Upper lobe of left lung (tissue), 4 donors: Measurements from ENCODE around the gene CDKN2A.

Experiments used
- EP300 ChIP-seq, 4 donors: sonication (generic); formaldehyde crosslinking; IDR thresholded peaks; one replicate each; pipeline ENCODE4 v1.5.1; 2017; ENCODE audit warnings: antibody characterized with exemption in 4 of 4, control low read depth in 2 of 4
- POLR2A ChIP-seq, 4 donors: fragments of 450-650 bp; IDR thresholded peaks; one replicate each; pipeline ENCODE4 v1.5.1; 2016 to 2017; ENCODE audit warnings: antibody characterized with exemption in 4 of 4, mild to moderate bottlenecking in 2 of 4
- POLR2AphosphoS5 ChIP-seq, 2 donors: sonication (generic); formaldehyde crosslinking; IDR thresholded peaks; one replicate each; pipeline ENCODE4 v1.5.1; 2017; ENCODE audit warnings: antibody characterized with exemption in 2 of 2
- TF ChIP-seq, protein P1 (sequence below), 6 experiments: fragments of 450-650 bp in 4 of 6; fragments of 200-600 bp in 2 of 6; sonication (generic) in 2 of 6; IDR thresholded peaks; one replicate each; pipeline ENCODE4 v1.5.1; 2016 to 2019; ENCODE audit warnings: antibody characterized with exemption in 6 of 6

- TF ChIP-seq, protein P1, sequence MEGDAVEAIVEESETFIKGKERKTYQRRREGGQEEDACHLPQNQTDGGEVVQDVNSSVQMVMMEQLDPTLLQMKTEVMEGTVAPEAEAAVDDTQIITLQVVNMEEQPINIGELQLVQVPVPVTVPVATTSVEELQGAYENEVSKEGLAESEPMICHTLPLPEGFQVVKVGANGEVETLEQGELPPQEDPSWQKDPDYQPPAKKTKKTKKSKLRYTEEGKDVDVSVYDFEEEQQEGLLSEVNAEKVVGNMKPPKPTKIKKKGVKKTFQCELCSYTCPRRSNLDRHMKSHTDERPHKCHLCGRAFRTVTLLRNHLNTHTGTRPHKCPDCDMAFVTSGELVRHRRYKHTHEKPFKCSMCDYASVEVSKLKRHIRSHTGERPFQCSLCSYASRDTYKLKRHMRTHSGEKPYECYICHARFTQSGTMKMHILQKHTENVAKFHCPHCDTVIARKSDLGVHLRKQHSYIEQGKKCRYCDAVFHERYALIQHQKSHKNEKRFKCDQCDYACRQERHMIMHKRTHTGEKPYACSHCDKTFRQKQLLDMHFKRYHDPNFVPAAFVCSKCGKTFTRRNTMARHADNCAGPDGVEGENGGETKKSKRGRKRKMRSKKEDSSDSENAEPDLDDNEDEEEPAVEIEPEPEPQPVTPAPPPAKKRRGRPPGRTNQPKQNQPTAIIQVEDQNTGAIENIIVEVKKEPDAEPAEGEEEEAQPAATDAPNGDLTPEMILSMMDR (IDR thresholded peaks at IDR 0.05), result no peak
- TF ChIP-seq POLR2A (IDR thresholded peaks at IDR 0.05), result peak in 3 of 4 donors; percentile 31 to 63 (median 37)
- TF ChIP-seq EP300 (IDR thresholded peaks at IDR 0.05), result no peak
- TF ChIP-seq POLR2AphosphoS5 (IDR thresholded peaks at IDR 0.05), result peak in 1 of 2 donors; percentile 60
These were observed 944 bp upstream of the CDKN2A start for GRCh38 chr9:21995006-21995665.
